Lung (tissue), 12 donors: ENCODE data around the gene POLR3B. TPM values are rescaled to one million over a fixed set of nuclear protein-coding genes. Genes with fewer than 3 reads are reported as not detected.

ENCODE experiments used
- ATAC-seq: fragments of 200-7000 bp; cut with Tn5 transposase; one replicate; pipeline ENCODE4 v1.9.1; 2020; ENCODE audit warnings: moderate number of reproducible peaks; ENCODE audit not compliant: insufficient read depth, low FRiP score
- DNase-seq, 3 donors: peaks; one replicate each; pipeline ENCODE4 v3.0.0-alpha.2; 2013 to 2017
- H3K27ac ChIP-seq, 2 donors: one replicate each; pipeline ENCODE4 v1.5.1; 2013; ENCODE audit warnings: mild to moderate bottlenecking in 2 of 2, moderate library complexity in 2 of 2, control low read depth in 1 of 2, inconsistent platforms in 1 of 2, low read depth in 1 of 2, low read length in 1 of 2
- H3K27me3 ChIP-seq, 3 donors: one replicate each; pipeline ENCODE4 v1.5.1; 2013; ENCODE audit warnings: low read length in 2 of 3; ENCODE audit not compliant: control insufficient read depth in 3 of 3, insufficient read depth in 3 of 3
- H3K36me3 ChIP-seq, 4 donors: one replicate each; pipeline ENCODE4 v1.5.1; 2013; ENCODE audit warnings: low read length in 4 of 4, mild to moderate bottlenecking in 1 of 4, moderate library complexity in 1 of 4; ENCODE audit not compliant: control insufficient read depth in 4 of 4, insufficient read depth in 4 of 4
- H3K4me1 ChIP-seq, 5 donors: one replicate each; pipeline ENCODE4 v1.5.1; 2013; ENCODE audit warnings: low read length in 5 of 5, mild to moderate bottlenecking in 2 of 5, moderate library complexity in 1 of 5; ENCODE audit not compliant: control insufficient read depth in 5 of 5, insufficient read depth in 5 of 5
- H3K4me3 ChIP-seq: one replicate; pipeline ENCODE4 v1.5.1; 2013; ENCODE audit warnings: mild to moderate bottlenecking, control low read depth, moderate library complexity
- H3K9ac ChIP-seq, 2 donors: one replicate each; pipeline ENCODE4 v1.5.1; 2013; ENCODE audit warnings: low read length in 2 of 2, control low read depth in 1 of 2; ENCODE audit not compliant: insufficient read depth in 1 of 2
- H3K9me3 ChIP-seq, 4 donors: one replicate each; pipeline ENCODE4 v1.5.1; 2013; ENCODE audit warnings: low read length in 3 of 4, mild to moderate bottlenecking in 1 of 4, moderate library complexity in 1 of 4; ENCODE audit not compliant: control insufficient read depth in 4 of 4, insufficient read depth in 3 of 4
- CTCF ChIP-seq: IDR thresholded peaks from 2 replicates; pipeline ENCODE4 v1.5.1; 2012; ENCODE audit warnings: mild to moderate bottlenecking; ENCODE audit errors: control extremely low read depth, extremely low read depth
- WGBS, 2 donors: extraction: QIAGEN DNeasy Blood & Tissue Kit; methylation state at CpG; one replicate each; pipeline ENCODE4 v1.1.7; 2013; 5-methylcytosine and 5-hydroxymethylcytosine counted together
- polyA plus RNA-seq, 2 donors: library from polyadenylated mRNA; stranded (reverse); fragments of 200-250 nt; gene quantifications; one replicate each; pipeline ENCODE4 v1.2.1, GENCODE V29; 2013
- total RNA-seq, 2 donors: library from RNA; depleted of rRNA in 1 of 2; stranded (reverse); fragments of >200 nt in 1 of 2; gene quantifications; one replicate each; pipeline ENCODE4 v1.2.1, GENCODE V29; 2014 to 2021
- donor health status: control.
- donor health status: control.
- donor health status: Bipolar disorder and iron deficiency.
- donor health status: healthy.
- donor health status: DM: yes; HTN: yes; CAD: no.

The POLR3B gene
- total and polyA plus RNA-seq, 4 donors, result 3.6 to 13.5 (median 9.0) TPM

- H3K9ac ChIP-seq, result no peak overlapping the region
- DNase-seq (peak in 1 of 3 donors; percentile 3), ATAC-seq (no peak)
- H3K9me3 ChIP-seq, result peaks cover 0 to 8% (median 2%) of the 10 kb centered on the region in 4 donors
- H3K4me3 ChIP-seq, result no peak overlapping the region
- peaks cover 0 to 3% (median 0%) of the 10 kb centered on the region in 5 donors for H3K4me1 ChIP-seq
- WGBS, 2 donors, result 92% methylated on average over 5 of the region's 5 CpGs
- H3K36me3 ChIP-seq, result peaks cover 7 to 16% (median 12%) of the 10 kb centered on the region in 4 donors
- H3K27me3 ChIP-seq, result no peaks in the 10 kb centered on the region
- no peak for TF ChIP-seq CTCF
- H3K27ac ChIP-seq, result no peak overlapping the region
These were observed 29.4 kb downstream of the POLR3B start for GRCh38 chr12:106386813-106387535.

GRCh38 chr12:106387848-106388377 lies 30.4 kb downstream of the POLR3B start:
- H3K9me3 ChIP-seq, result no peaks in the 10 kb centered on the region
- H3K4me1 ChIP-seq, result peaks cover 0 to 3% (median 0%) of the 10 kb centered on the region in 5 donors
- no peaks in the 10 kb centered on the region for H3K27me3 ChIP-seq
- H3K4me3 ChIP-seq, result no peak overlapping the region
- no peak for ATAC-seq
- no peak overlapping the region for H3K27ac ChIP-seq
- no peak for DNase-seq
- no peak overlapping the region for H3K9ac ChIP-seq
- TF ChIP-seq CTCF, result no peak
- WGBS, 2 donors, result 75 to 95% methylated on average over 1 of the region's 1 CpG
- H3K36me3 ChIP-seq, result peaks cover 0 to 14% (median 10%) of the 10 kb centered on the region in 4 donors

GRCh38 chr12:106389151-106389550 lies 31.6 kb downstream of the POLR3B start:
- peaks cover 7 to 16% (median 9%) of the 10 kb centered on the region in 4 donors for H3K36me3 ChIP-seq
- H3K9ac ChIP-seq, result no peak overlapping the region
- peaks cover 0 to 3% (median 0%) of the 10 kb centered on the region in 5 donors for H3K4me1 ChIP-seq
- no peaks in the 10 kb centered on the region for H3K27me3 ChIP-seq
- DNase-seq (peak in 2 of 3 donors; percentile 12 to 13), ATAC-seq (no peak)
- no peaks in the 10 kb centered on the region for H3K9me3 ChIP-seq
- 91 to 94% methylated on average over 4 of the region's 4 CpGs for WGBS, 2 donors
- TF ChIP-seq CTCF, result no peak
- H3K4me3 ChIP-seq, result no peak overlapping the region
- no peak overlapping the region for H3K27ac ChIP-seq
